A549 (cell line): Measurements from ENCODE around the gene GNA15. TPM values are rescaled to one million over a fixed set of nuclear protein-coding genes. Genes with fewer than 3 reads are reported as not detected.

Source experiments
- ATAC-seq, 2 experiments: fragments of 200-7000 bp in 1 of 2; fragments of >200 bp in 1 of 2; cut with Nextera tagmentation in 1 of 2; cut with Tn5 transposase in 1 of 2; 3 replicates each; pipeline versions ENCODE4 v1.8.0 to v1.9.1; 2018 to 2020; ENCODE audit warnings: mild to moderate bottlenecking in 1 of 2, moderate library complexity in 1 of 2
- CTCF ChIA-PET: fragments of 300-600 bp; sonication (Branson Sonifier 250); formaldehyde crosslinking; extraction: SDS; loops from one replicate; lab custom pipeline; 2021; ENCODE audit warnings: antibody characterized with exemption, inconsistent platforms; lab: Yijun Ruan, JAX
- POLR2A ChIA-PET: fragments of 350-600 bp; formaldehyde crosslinking; extraction: SDS; loops from one replicate; lab custom pipeline; 2021; ENCODE audit warnings: antibody characterized with exemption, inconsistent platforms; lab: Yijun Ruan, JAX
- DNase-seq, 2 experiments: peaks; one replicate each; pipeline versions ENCODE4 v3.0.0 to v3.0.0-alpha.2; 2011 to 2016; ENCODE audit warnings: low read depth in 1 of 2, low spot score in 1 of 2
- FAIRE-seq: peaks from 2 replicates; lab custom pipeline; 2011; peaks lifted over from hg19 to GRCh38; lab: Jason Lieb, UNC
- H3K27ac ChIP-seq, 2 experiments: fragments of >200 bp; sonication (Bioruptor Twin); formaldehyde crosslinking; 3 replicates each; pipeline ENCODE4 v1.5.1; 2016 to 2017
- H3K4me1 ChIP-seq: fragments of >200 bp; sonication (Bioruptor Twin); formaldehyde crosslinking; 3 replicates; pipeline ENCODE4 v1.6.1; 2016
- H3K4me2 ChIP-seq: fragments of >200 bp; sonication (Bioruptor Twin); formaldehyde crosslinking; 3 replicates; pipeline ENCODE4 v1.6.1; 2016
- H3K4me3 ChIP-seq: fragments of >200 bp; sonication (Bioruptor Twin); formaldehyde crosslinking; 3 replicates; pipeline ENCODE4 v1.5.1; 2016
- H3K9me3 ChIP-seq: fragments of >200 bp; sonication (Bioruptor Twin); formaldehyde crosslinking; 3 replicates; pipeline ENCODE4 v1.6.1; 2016
- BCL3 ChIP-seq: fragments of >200 bp; sonication (Bioruptor Twin); formaldehyde crosslinking; IDR thresholded peaks from 3 replicates; pipeline ENCODE4 v1.6.1; 2016
- BHLHE40 ChIP-seq: IDR thresholded peaks from 2 replicates; pipeline ENCODE4 v1.6.1; 2012; ENCODE audit warnings: low read depth, low read length, inconsistent platforms
- CEBPB ChIP-seq, 2 experiments: fragments of >200 bp in 1 of 2; sonication (Bioruptor Twin) in 1 of 2; formaldehyde crosslinking in 1 of 2; IDR thresholded peaks; 2 replicates each; pipeline ENCODE4 v1.6.1; 2012 to 2016
- E2F6 ChIP-seq: IDR thresholded peaks from 2 replicates; pipeline ENCODE4 v1.6.1; 2012; ENCODE audit warnings: low read depth, borderline replicate concordance
- FOSL2 ChIP-seq, 2 experiments: fragments of 450-650 bp in 1 of 2; fragments of >200 bp in 1 of 2; sonication (Bioruptor Twin) in 1 of 2; formaldehyde crosslinking; IDR thresholded peaks; 2 replicates each; pipeline versions ENCODE4 v1.5.0 to v1.6.1; 2016 to 2020; ENCODE audit warnings: mild to moderate bottlenecking in 1 of 2, moderate library complexity in 1 of 2
- GATA3 ChIP-seq: IDR thresholded peaks from 2 replicates; pipeline ENCODE4 v1.6.1; 2012; ENCODE audit warnings: borderline replicate concordance
- MAX ChIP-seq: IDR thresholded peaks from 2 replicates; pipeline ENCODE4 v1.6.1; 2012
- MYC ChIP-seq: IDR thresholded peaks from 2 replicates; pipeline ENCODE4 v1.6.1; 2012; ENCODE audit warnings: mild to moderate bottlenecking, inconsistent platforms, low read length, improper control_type of control experiment, borderline replicate concordance
- NR3C1 ChIP-seq: fragments of >200 bp; sonication (Bioruptor Twin); formaldehyde crosslinking; IDR thresholded peaks from 3 replicates; pipeline ENCODE4 v1.6.1; 2017
- PBX3 ChIP-seq: IDR thresholded peaks from 2 replicates; pipeline ENCODE4 v1.6.1; 2012
- RAD21 ChIP-seq, 2 experiments: fragments of >200 bp in 1 of 2; sonication (Bioruptor Twin) in 1 of 2; formaldehyde crosslinking in 1 of 2; IDR thresholded peaks in 1 of 2; conservative IDR thresholded peaks in 1 of 2; 2 replicates in 1 of 2; 3 replicates in 1 of 2; pipeline ENCODE4 v1.6.1; 2012 to 2018; ENCODE audit warnings: inconsistent platforms in 1 of 2
- RARB ChIP-seq: fragments of 250-450 bp; sonication (Bioruptor Pico); IDR thresholded peaks from 2 replicates; pipeline ENCODE4 v1.8.0; 2021; ENCODE audit warnings: mild to moderate bottlenecking, moderate library complexity
- SMC3 ChIP-seq: fragments of >200 bp; sonication (Bioruptor Twin); formaldehyde crosslinking; IDR thresholded peaks from 3 replicates; pipeline ENCODE4 v1.6.1; 2018; ENCODE audit warnings: inconsistent platforms
- USF2 ChIP-seq: fragments of 450-650 bp; IDR thresholded peaks from 2 replicates; pipeline ENCODE4 v1.6.1; 2014; ENCODE audit warnings: antibody characterized with exemption
- WGBS: methylation state at CpG from one replicate; pipeline ENCODE4 v1.1.6; 2017; ENCODE audit errors: missing lambda C conversion rate; 5-methylcytosine and 5-hydroxymethylcytosine counted together
- polyA plus RNA-seq, 4 experiments: library from polyadenylated mRNA; depleted of rRNA in 3 of 4; stranded (reverse); fragments of >200 nt; fragmentation: RNase III in 1 of 4; extraction: RNeasy Plus Mini Kit Qiagen cat#74134 plus additional on column Dnase treatment in 1 of 4; gene quantifications; 2 replicates in 3 of 4; 3 replicates in 1 of 4; pipeline ENCODE4 v1.2.3, GENCODE V29; 2011 to 2017
- TF ChIP-seq, protein P1 (sequence below): fragments of 200-600 bp; sonication (generic); IDR thresholded peaks from 2 replicates; pipeline ENCODE4 v1.6.1; 2016; ENCODE audit warnings: antibody characterized with exemption, mild to moderate bottlenecking, moderate library complexity
- TF ChIP-seq, protein P2 (sequence below): fragments of >200 bp; sonication (Bioruptor Twin); formaldehyde crosslinking; IDR thresholded peaks from 3 replicates; pipeline ENCODE4 v1.5.1; 2016

Gene GNA15
- polyA plus RNA-seq, 2 of the 4 experiments (the other 2 are of a cell fraction) = 0.06 TPM; not detected in 1

- POLR2A ChIA-PET = no interaction called here
- 74% methylated on average over 3 of the region's 34 CpGs for WGBS
Measured at GRCh38 chr19:3100747-3101730, 34.8 kb upstream of the GNA15 start.

More at GRCh38 chr19:3100747-3101730, 34.8 kb upstream of the GNA15 start:
- DNase-seq = no peak
- H3K4me2 ChIP-seq = no peak overlapping the region
- H3K4me3 ChIP-seq = no peak overlapping the region
- peaks cover 8% of the 10 kb centered on the region; the same call in 2 of the 3 replicates for H3K4me1 ChIP-seq
- no peak for ATAC-seq
- CTCF ChIA-PET = interaction anchor here (1.1 to 11.6 kb wide), 2 partner anchors 8 to 140 kb away, joined by 5 to 127 read pairs; no protein-coding TSS in a partner anchor
- FAIRE-seq = no peak
- H3K9me3 ChIP-seq = no peaks in the 10 kb centered on the region
- no peak overlapping the region for H3K27ac ChIP-seq
- TF ChIP-seq, protein P1, sequence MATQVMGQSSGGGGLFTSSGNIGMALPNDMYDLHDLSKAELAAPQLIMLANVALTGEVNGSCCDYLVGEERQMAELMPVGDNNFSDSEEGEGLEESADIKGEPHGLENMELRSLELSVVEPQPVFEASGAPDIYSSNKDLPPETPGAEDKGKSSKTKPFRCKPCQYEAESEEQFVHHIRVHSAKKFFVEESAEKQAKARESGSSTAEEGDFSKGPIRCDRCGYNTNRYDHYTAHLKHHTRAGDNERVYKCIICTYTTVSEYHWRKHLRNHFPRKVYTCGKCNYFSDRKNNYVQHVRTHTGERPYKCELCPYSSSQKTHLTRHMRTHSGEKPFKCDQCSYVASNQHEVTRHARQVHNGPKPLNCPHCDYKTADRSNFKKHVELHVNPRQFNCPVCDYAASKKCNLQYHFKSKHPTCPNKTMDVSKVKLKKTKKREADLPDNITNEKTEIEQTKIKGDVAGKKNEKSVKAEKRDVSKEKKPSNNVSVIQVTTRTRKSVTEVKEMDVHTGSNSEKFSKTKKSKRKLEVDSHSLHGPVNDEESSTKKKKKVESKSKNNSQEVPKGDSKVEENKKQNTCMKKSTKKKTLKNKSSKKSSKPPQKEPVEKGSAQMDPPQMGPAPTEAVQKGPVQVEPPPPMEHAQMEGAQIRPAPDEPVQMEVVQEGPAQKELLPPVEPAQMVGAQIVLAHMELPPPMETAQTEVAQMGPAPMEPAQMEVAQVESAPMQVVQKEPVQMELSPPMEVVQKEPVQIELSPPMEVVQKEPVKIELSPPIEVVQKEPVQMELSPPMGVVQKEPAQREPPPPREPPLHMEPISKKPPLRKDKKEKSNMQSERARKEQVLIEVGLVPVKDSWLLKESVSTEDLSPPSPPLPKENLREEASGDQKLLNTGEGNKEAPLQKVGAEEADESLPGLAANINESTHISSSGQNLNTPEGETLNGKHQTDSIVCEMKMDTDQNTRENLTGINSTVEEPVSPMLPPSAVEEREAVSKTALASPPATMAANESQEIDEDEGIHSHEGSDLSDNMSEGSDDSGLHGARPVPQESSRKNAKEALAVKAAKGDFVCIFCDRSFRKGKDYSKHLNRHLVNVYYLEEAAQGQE = no peak
- TF ChIP-seq RAD21 (conservative IDR thresholded peaks at IDR 0.05 in 1 of 2, IDR thresholded peaks at IDR 0.05 in 1 of 2) (no peak), SMC3 (no peak), CEBPB (IDR thresholded peaks at IDR 0.05) (no peak), MYC (no peak), RARB (CRISPR knock-in tag) (no peak), PBX3 (no peak), GATA3 (no peak), MAX (no peak), USF2 (no peak), E2F6 (no peak), BHLHE40 (no peak), FOSL2 (IDR thresholded peaks at IDR 0.05) (no peak), FOSL2 (CRISPR knock-in tag; IDR thresholded peaks at IDR 0.05) (no peak), NR3C1 (no peak), BCL3 (no peak)
- TF ChIP-seq, protein P2, sequence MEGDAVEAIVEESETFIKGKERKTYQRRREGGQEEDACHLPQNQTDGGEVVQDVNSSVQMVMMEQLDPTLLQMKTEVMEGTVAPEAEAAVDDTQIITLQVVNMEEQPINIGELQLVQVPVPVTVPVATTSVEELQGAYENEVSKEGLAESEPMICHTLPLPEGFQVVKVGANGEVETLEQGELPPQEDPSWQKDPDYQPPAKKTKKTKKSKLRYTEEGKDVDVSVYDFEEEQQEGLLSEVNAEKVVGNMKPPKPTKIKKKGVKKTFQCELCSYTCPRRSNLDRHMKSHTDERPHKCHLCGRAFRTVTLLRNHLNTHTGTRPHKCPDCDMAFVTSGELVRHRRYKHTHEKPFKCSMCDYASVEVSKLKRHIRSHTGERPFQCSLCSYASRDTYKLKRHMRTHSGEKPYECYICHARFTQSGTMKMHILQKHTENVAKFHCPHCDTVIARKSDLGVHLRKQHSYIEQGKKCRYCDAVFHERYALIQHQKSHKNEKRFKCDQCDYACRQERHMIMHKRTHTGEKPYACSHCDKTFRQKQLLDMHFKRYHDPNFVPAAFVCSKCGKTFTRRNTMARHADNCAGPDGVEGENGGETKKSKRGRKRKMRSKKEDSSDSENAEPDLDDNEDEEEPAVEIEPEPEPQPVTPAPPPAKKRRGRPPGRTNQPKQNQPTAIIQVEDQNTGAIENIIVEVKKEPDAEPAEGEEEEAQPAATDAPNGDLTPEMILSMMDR = no peak
